Thyroid gland (tissue), 4 donors: ENCODE measurements around the gene CCSER1.

Experiments
- POLR2A ChIP-seq, 2 donors: fragments of 450-650 bp; IDR thresholded peaks; one replicate each; pipeline ENCODE4 v1.6.1; 2017; ENCODE audit warnings: antibody characterized with exemption in 2 of 2, mild to moderate bottlenecking in 2 of 2, moderate library complexity in 1 of 2
- TF ChIP-seq, protein P1 (sequence below), 6 experiments: fragments of 200-600 bp in 3 of 6; fragments of 450-650 bp in 3 of 6; sonication (generic) in 3 of 6; IDR thresholded peaks; one replicate each; pipeline ENCODE4 v1.5.1; 2016 to 2019; ENCODE audit warnings: antibody characterized with exemption in 6 of 6, mild to moderate bottlenecking in 2 of 6, inconsistent platforms in 1 of 6, moderate library complexity in 1 of 6

GRCh38 chr4:90584051-90584450 is 456.9 kb downstream of the CCSER1 start:
- TF ChIP-seq, protein P1, sequence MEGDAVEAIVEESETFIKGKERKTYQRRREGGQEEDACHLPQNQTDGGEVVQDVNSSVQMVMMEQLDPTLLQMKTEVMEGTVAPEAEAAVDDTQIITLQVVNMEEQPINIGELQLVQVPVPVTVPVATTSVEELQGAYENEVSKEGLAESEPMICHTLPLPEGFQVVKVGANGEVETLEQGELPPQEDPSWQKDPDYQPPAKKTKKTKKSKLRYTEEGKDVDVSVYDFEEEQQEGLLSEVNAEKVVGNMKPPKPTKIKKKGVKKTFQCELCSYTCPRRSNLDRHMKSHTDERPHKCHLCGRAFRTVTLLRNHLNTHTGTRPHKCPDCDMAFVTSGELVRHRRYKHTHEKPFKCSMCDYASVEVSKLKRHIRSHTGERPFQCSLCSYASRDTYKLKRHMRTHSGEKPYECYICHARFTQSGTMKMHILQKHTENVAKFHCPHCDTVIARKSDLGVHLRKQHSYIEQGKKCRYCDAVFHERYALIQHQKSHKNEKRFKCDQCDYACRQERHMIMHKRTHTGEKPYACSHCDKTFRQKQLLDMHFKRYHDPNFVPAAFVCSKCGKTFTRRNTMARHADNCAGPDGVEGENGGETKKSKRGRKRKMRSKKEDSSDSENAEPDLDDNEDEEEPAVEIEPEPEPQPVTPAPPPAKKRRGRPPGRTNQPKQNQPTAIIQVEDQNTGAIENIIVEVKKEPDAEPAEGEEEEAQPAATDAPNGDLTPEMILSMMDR (IDR thresholded peaks at IDR 0.05): no peak
- no peak for TF ChIP-seq POLR2A (IDR thresholded peaks at IDR 0.05)
